ENCODE data around the gene MYT1.
"Not testable (repeated sequence)": the region's sequence is repeated elsewhere in the genome, so short reads cannot be mapped to it uniquely, and the experiment has no call there.

MYT1 gene

GRCh38 chr20:64171211-64171610 lies 7.0 kb downstream of the MYT1 start:
- DNase-seq, result no peak

- no peak for DNase-seq
Observed at GRCh38 chr20:64173116-64173515, 8.9 kb downstream of the MYT1 start.

DNA sequence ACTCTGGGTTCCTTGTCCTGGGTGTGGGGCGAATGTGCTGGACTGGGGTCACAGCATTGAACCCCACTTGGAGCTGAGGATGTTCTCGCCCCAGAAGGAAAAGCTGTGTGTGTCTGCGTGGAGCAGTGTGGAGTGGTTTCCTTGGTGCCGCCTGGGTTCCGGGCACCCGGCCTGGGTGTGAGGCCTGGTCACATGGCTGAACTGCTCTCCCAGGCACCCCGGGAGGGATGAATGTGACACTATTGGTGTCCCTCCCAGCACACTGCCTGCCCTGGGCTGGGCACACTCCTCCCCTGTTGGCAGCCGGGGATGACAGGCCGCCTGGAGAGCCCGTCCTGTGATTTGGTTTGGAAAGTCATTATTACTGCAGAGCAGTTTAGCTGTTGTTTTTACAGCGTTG lies 12.3 kb downstream of the MYT1 start:
- DNase-seq, result no peak

DNA sequence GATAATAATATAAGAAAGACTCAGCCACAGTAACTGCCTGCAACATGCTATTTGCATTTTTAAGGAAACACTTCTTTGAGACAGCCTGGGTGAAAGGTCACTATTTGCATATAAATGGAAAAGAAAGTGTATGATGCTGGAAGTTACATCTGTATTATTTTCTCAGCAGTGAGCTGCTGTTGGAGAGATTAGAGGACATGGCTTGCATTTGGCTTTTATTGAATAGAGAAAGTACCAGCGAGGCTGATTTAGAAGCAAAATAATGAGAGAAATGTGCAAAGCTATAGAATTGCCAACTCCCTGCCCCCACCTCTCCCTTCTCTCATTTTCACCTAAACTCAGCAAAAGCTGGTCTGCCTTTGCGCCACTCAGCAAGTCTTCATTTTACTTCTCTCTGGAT lies 12.7 kb downstream of the MYT1 start:
- no peak for DNase-seq

DNA sequence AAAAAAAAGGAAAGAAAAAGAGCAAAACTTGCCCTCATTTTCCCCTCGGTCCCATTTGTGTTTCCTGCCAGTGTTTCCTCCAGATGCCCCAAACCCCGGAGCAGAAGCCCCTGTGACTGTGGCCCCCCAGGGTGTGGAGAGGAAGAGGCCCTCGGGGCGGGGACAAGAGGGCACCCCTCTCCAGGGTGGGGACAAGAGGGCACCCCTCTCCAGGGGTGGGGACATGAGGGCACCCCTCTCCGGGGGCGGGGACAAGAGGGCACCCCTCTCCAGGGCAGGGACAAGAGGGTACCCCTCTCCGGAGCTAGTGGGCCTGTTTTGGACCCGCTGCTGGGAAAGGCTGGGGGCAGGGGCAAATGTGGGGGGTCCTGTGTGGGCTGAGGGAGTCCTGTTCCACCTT lies 13.1 kb downstream of the MYT1 start:
- no peak for DNase-seq

DNA sequence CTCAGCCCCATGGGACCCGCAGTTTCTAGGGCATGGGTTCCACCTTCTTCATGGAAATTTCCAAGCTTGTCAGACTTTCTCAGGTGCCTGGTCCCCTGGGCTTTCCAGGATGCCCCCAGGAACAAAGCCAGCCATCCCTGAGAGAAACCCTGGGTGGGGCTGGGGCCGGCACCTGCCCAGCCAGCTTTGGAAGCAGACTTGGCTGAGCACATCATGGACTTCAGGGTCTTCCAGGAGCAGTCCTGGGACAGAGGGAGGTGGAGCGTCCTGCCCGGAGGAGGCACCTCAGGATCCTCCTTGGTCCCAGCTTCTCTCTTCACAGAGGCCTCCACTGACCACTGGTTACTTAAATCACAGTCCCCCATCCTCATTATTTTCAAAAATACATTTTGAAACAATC lies 13.5 kb downstream of the MYT1 start:
- DNase-seq, result no peak

DNA sequence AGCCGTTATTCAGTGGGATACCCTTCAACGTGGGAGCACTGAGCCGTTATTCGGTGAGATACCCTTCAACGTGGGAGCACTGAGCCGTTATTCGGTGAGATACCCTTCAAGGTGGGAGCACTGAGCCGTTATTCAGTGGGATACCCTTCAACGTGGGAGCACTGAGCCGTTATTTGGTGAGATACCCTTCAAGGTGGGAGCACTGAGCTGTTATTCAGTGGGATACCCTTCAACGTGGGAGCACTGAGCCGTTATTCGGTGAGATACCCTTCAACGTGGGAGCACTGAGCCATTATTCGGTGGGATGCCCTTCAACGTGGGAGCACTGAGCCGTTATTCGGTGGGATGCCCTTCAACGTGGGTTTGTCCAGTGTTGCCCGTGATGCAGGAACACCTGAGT lies 14.7 kb downstream of the MYT1 start:
- DNase-seq, result not testable (repeated sequence)

- DNase-seq, result no peak
Observed at GRCh38 chr20:64179805-64180204, 15.6 kb downstream of the MYT1 start.

DNA sequence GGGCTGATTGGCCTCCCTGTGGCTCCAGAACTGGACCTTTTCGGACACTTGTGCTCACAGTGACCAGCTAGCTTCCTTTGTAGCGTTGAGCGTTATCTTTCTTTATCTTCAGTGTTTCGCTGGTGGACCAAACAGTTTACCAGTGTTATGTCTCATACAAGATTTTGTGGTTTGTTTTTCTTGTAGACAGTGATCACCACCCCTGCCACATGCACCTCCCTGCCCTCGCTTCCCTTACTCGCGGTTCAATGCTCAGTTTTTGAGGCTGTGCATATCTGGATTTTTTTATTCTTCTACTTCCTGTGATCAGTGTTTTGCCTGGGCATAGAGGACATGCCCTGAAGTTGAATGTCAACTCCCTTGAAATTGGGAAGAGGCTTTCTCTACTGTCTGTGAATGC lies 16.4 kb downstream of the MYT1 start:
- no peak for DNase-seq

- no peak for DNase-seq
Observed at GRCh38 chr20:64181391-64181790, 17.1 kb downstream of the MYT1 start.

GRCh38 chr20:64182146-64182865 lies 18.1 kb downstream of the MYT1 start:
- DNase-seq, result no peak

DNA sequence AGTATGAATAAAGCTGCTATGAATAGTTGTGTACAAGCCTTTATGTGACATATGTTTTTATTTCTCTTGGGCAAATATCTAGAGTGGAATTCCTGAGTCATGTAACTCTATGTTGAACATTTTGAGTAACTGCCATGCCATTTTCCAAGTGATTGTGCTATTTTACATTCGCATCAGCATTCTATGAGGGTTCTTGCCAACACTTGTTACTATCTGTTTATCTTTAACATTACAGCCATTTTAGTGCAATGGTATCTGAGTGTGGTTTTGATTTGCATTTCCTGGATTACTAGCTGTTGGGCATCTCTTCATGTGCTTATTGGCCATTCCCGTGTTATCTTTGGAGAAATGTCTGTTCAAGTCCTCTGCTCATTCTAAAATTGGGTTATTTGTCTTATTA lies 19.1 kb downstream of the MYT1 start:
- DNase-seq, result no peak

DNA sequence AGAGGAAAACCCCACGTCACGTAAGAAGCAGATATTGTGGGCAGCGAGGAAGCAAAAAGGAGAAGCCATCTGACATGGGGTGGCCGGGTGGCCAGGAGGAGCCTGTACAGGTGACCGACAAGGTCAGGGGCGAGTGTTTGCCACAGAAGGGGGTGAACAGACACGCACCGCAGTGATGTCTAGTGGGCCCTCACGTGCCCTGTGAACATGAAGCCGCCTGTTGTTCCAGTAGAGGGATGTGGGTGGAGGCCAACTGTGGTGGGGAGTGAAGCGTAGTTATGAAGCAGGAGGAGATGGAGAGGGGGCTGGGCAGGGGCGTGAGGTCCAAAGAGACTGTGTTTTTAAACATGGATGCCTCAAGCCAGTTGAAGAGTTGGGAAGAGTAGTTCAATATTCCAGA lies 20.5 kb downstream of the MYT1 start:
- DNase-seq, result no peak

DNA sequence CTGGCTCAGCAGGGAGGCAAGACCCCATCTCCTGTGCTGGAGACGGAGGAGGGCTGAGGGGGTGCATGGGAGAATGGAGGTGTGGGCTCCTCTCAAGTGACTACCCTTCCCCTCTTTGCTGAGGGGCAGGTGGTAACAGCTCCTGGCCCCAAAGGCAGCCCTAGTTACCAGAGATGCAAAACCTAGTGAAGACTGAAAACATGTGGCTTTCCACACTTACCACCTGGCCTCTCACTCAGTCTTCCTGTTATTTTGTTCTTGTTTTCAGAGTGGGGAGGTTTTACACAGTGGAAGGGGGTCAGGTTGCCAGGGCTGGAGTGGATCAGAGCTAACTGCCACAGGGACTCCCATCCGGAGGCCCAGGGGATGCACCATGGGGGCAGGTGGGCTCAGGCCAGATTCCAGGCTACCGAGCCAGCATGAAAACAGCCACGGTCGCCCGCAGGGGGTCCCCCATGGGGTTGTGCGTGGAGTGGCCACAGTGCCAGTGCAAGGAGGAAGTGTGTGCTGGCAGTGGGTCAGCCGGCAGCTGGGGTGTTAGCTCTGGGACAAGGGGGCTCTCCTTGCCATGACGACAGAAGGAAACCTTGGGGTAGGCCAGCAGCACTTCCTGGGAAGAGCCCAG lies 21.1 kb downstream of the MYT1 start:
- DNase-seq, result no peak

- no peak for DNase-seq
Observed at GRCh38 chr20:64186071-64186598, 21.9 kb downstream of the MYT1 start.

GRCh38 chr20:64187213-64187612 lies 23.0 kb downstream of the MYT1 start:
- not testable (repeated sequence) for DNase-seq

- no peak for DNase-seq
Observed at GRCh38 chr20:64188091-64188490, 23.8 kb downstream of the MYT1 start.

- DNase-seq, result no peak
Observed at GRCh38 chr20:64188682-64189529, 24.7 kb downstream of the MYT1 start.

- no peak for DNase-seq
Observed at GRCh38 chr20:64189530-64189966, 25.3 kb downstream of the MYT1 start.

- DNase-seq, result no peak
Observed at GRCh38 chr20:64189986-64190385, 25.7 kb downstream of the MYT1 start.

DNA sequence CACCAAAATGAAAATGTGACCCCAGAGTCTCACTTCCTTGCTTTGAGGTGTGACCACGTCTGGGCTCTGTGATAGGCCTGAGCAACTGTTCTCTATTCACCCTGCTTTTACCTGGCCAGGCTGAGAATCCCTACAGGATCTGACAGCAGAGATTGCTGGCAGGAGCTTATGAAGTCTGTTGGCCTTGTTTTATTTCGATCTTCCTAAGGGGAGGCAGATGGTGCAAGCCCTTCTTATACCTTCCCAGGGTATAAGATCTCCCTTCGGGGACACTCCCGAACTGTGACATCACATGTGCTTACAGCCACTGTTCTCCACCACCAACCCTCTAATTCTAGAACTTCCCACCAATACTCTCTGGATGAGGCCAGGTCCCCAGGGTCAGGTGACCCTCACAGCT lies 26.8 kb downstream of the MYT1 start:
- DNase-seq, result no peak

- DNase-seq, result no peak
Observed at GRCh38 chr20:64192406-64192805, 28.2 kb downstream of the MYT1 start.

GRCh38 chr20:64193058-64193457 lies 28.8 kb downstream of the MYT1 start:
- no peak for DNase-seq

DNA sequence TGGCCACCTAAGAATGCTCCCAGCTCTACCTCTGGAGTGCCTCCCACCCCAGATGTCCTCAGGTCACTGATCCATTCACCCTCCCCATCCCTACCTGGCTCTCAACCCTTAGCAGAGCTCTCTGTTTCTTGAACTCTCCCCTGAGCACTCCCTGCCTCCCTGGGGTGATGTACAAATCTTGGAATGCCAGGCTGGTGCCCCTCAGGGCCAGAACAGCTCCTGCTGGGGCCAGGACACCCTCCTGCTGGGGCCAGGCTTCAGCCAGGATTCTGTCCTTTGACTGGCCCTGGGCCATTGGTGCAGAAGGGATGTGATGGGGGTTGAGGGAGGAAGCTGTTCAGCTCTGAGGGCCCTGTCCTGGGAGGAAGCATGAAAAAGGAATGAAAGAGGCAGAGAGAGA lies 30.0 kb downstream of the MYT1 start:
- no peak for DNase-seq
